Measurements from ENCODE around the gene MCM3. TPM values are rescaled to one million over a fixed set of nuclear protein-coding genes. Genes with fewer than 3 reads are reported as not detected.

MCM3 gene
- polyA plus RNA-seq, 3 donors, result 10.7 to 15.3 (median 12.1) TPM

GRCh38 chr6:52331793-52332457 lies 47.4 kb upstream of the MCM3 start:
- Histone ChIP-seq H3K9me3 (replicated peaks in 1 of 2; ENCODE audit: control insufficient read depth in 1 of 2, insufficient read depth in 1 of 2, low read length in 2 of 2) (no peaks in the 10 kb centered on the region), H3K9ac (ENCODE audit: insufficient read depth, low read length, poor library complexity, severe bottlenecking) (no peak overlapping the region), H3K4me3 (replicated peaks in 1 of 3; ENCODE audit: low read depth in 2 of 3, low read length in 3 of 3) (no peak overlapping the region), H3K4me1 (ENCODE audit: control insufficient read depth in 1 of 2, insufficient read depth in 2 of 2, low read length in 2 of 2) (peaks cover 16 to 17% of the 10 kb centered on the region in 2 donors), H3K27me3 (ENCODE audit: control insufficient read depth in 2 of 2, insufficient read depth in 2 of 2, low read length in 2 of 2) (no peaks in the 10 kb centered on the region), H3K4me2 (replicated peaks; ENCODE audit: extremely low read depth, low read length, poor library complexity, severe bottlenecking) (no peak overlapping the region), H3K79me2 (ENCODE audit: insufficient read depth, low read length) (no peaks in the 10 kb centered on the region), H3K36me3 (replicated peaks in 1 of 2; ENCODE audit: control insufficient read depth in 1 of 2, insufficient read depth in 2 of 2, low read length in 2 of 2) (no peaks in the 10 kb centered on the region), H3K27ac (ENCODE audit: low read depth in 1 of 2, low read length in 2 of 2) (no peak overlapping the region), H4K20me1 (ENCODE audit: insufficient read depth, low read length) (no peaks in the 10 kb centered on the region), H2AFZ (ENCODE audit: insufficient read depth, low read depth, low read length, poor library complexity, severe bottlenecking) (no peak overlapping the region)
- Mint-ChIP-seq H3K4me3 (peak overlapping the region in 1 of 2 donors; percentile 13), H3K4me1 (peaks cover 26% of the 10 kb centered on the region), H3K27me3 (ENCODE audit: low read depth in 3 of 3) (peaks cover 2 to 3% (median 3%) of the 10 kb centered on the region in 3 donors), H3K9me3 (no peaks in the 10 kb centered on the region), H3K36me3 (no peaks in the 10 kb centered on the region), H3K27ac (peak overlapping the region in 1 of 7 donors; percentile 5)
- no peak for TF ChIP-seq CTCF (IDR thresholded peaks at IDR 0.05)
- WGBS (ENCODE audit: insufficient coverage), result 89% methylated on average over 4 of the region's 4 CpGs
- DNase-seq, result no peak
- intact Hi-C loops (cut with micrococcal nuclease), result no loop called here

- Histone ChIP-seq H3K4me3 (replicated peaks in 1 of 3; ENCODE audit: low read depth in 2 of 3, low read length in 3 of 3) (no peak overlapping the region), H3K9ac (ENCODE audit: insufficient read depth, low read length, poor library complexity, severe bottlenecking) (no peak overlapping the region), H3K79me2 (ENCODE audit: insufficient read depth, low read length) (no peaks in the 10 kb centered on the region), H3K27ac (ENCODE audit: low read depth in 1 of 2, low read length in 2 of 2) (no peak overlapping the region), H3K9me3 (replicated peaks in 1 of 2; ENCODE audit: control insufficient read depth in 1 of 2, insufficient read depth in 1 of 2, low read length in 2 of 2) (no peaks in the 10 kb centered on the region), H3K4me2 (replicated peaks; ENCODE audit: extremely low read depth, low read length, poor library complexity, severe bottlenecking) (no peak overlapping the region), H2AFZ (ENCODE audit: insufficient read depth, low read depth, low read length, poor library complexity, severe bottlenecking) (peak overlapping the region; percentile 31), H3K36me3 (replicated peaks in 1 of 2; ENCODE audit: control insufficient read depth in 1 of 2, insufficient read depth in 2 of 2, low read length in 2 of 2) (no peaks in the 10 kb centered on the region), H4K20me1 (ENCODE audit: insufficient read depth, low read length) (no peaks in the 10 kb centered on the region), H3K4me1 (ENCODE audit: control insufficient read depth in 1 of 2, insufficient read depth in 2 of 2, low read length in 2 of 2) (peaks cover 16 to 17% of the 10 kb centered on the region in 2 donors), H3K27me3 (ENCODE audit: control insufficient read depth in 2 of 2, insufficient read depth in 2 of 2, low read length in 2 of 2) (no peaks in the 10 kb centered on the region)
- WGBS (ENCODE audit: insufficient coverage), result 89% methylated on average over 1 of the region's 2 CpGs
- H3K4me1 Mint-ChIP-seq, result peaks cover 21% of the 10 kb centered on the region
- no peaks in the 10 kb centered on the region for H3K36me3 Mint-ChIP-seq
- peak overlapping the region in 3 of 7 donors; percentile 4 to 55 (median 52) for H3K27ac Mint-ChIP-seq
- TF ChIP-seq CTCF (IDR thresholded peaks at IDR 0.05), result no peak
- intact Hi-C loops (cut with micrococcal nuclease), result no loop called here
- H3K27me3 Mint-ChIP-seq (ENCODE audit: low read depth in 3 of 3), result peaks cover 2 to 3% (median 3%) of the 10 kb centered on the region in 3 donors
- peak in 1 of 3 donors; percentile 36 for DNase-seq
- no peaks in the 10 kb centered on the region for H3K9me3 Mint-ChIP-seq
- H3K4me3 Mint-ChIP-seq, result no peak overlapping the region
These were observed 45.9 kb upstream of the MCM3 start for GRCh38 chr6:52330470-52330869.
